NCI-H748 (cell line): Measurements from ENCODE around the gene EIF2S1.
A peak's percentile ranks its signal among the peaks of the same experiment; 100 is the strongest.
"Not testable (repeated sequence)": the region's sequence is repeated elsewhere in the genome, so short reads cannot be mapped to it uniquely, and the experiment has no call there.

ENCODE experiments used
- DNase-seq: peaks from one replicate; lab custom pipeline; 2025; ENCODE audit not compliant: unreplicated experiment; lab: John Stamatoyannopoulos, UW

Gene EIF2S1

DNA sequence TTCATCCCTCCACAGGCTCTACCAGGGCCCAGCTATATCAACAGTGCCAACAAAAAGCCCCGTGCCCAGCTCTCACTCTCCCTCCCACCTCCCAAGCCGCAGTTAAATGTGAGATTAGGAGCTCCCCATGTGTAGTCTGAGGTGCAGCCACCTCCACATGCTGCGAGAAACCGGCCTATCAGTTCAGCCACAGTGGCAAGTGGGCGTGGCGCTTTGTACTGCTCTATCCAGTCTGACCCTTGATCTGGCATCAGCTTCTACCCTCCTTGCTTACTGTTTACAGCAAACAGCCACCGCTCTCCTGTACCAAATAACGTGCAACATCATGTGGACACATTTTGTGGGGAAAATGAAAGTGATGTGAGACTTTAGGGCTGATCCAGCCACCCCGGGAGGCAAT lies 50.2 kb downstream of the EIF2S1 start:
- DNase-seq = no peak

DNA sequence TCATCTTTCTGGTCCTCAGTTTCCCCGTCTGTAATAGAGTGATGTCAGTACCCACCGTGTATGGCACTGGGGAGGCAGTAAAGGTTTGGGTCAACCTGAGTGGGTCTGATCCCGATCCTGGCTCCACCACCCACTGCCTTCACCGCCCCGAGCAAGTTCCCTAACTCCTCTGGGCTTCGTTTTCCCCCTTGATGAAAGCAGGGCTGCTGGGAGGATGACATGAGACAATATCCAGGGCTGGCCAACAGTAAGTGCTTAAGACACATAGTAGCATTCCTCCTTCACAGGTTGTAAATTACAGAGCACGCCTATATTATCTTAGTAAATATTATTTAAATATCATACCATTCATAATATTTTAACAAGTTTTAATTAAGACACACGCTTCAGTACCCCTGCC lies 51.2 kb downstream of the EIF2S1 start:
- peak; percentile 25 for DNase-seq

DNA sequence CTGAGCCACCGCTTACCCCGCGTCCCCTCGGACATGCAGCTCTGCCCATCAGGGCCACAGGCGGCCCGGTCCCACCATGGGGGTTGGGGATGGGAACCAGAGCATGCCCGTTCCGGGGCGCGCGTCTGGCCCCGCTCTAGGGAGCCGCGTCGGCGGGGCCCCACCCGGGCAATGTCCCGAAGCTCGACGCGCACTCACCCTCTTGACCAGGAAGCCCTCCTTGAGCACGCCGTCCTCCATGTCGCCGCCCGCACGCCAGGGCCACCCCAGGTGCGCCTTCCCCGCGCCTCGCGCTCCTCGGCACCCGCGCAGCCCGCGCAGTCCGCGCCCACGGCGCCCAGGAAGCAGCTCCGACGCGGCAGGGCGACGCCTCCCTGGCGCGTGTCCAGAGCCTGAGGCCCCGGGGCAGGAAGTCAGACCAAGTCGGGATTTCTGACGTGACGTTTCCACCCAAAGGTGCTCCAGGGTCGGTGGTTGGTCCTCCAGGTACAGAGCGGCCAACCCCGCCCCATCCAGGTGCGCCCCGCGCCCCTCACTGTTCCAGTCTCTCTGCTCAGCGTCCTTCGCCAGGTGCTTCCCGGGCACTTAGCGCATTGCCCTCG lies 51.8 kb downstream of the EIF2S1 start, which contains the start of gene PLEK2:
Gene PLEK2 (minus strand): TSS at position 346 of the 602 bp plus-strand sequence. CDS start 106 bp downstream, at position 240.
- peak; percentile 84 for DNase-seq

- no peak for DNase-seq
Observed at GRCh38 chr14:67413806-67414769, 54.0 kb downstream of the EIF2S1 start.

DNA sequence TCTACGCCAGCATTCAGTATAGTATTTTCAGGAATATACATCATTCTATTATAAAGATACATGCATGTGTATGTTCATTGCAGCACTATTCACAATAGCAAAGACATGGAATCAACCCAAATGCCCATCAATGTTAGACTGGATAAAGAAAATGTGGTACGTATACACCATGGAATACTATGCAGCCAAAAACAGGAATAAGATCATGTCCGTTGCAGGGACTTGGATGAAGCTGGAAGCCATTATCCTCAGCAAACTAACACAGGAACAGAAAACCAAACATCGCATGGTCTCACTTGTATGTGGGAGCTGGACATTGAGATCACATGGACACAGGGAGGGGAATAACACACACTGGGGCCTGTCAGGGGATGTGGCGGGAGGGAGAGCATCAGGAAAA lies 55.5 kb downstream of the EIF2S1 start:
- DNase-seq = not testable (repeated sequence)

DNA sequence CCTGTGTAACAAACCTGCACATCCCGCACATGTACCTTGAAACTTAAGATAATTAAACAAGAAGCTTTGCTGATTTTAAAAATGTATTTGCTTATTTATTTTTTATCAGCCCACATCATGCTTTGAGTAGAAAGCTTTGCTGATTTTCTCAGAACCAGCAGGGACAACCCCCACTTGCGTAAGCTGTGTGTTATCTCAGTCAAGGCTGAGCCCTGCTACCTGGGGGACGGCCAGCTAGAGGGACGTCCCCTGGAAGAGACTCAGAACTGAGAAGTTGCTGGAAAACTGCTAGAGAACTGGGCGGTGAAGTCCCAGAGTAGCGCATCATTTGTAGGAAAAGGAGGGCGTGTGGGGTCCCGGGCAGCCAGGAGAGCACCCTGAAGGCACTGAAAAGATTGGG lies 56.0 kb downstream of the EIF2S1 start:
- no peak for DNase-seq

DNA sequence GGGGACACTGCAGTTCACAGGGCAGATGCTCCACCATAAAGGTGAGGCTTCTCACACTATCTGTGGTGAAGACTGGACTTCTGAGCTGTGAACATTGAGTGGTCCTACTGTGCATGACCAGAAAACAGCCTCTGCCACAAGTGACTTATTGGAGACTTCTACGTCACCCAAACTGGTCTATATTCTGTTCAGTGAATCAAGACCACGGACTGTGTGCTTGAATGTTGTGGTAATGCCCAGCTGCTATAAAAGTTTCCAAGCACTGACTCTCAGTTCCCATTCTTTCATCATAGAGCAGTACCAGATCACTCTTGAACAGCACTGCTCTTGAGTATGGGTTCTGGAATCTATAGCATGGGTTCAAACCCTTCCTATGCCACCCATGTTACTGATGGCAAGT lies 56.7 kb downstream of the EIF2S1 start:
- DNase-seq = no peak

DNA sequence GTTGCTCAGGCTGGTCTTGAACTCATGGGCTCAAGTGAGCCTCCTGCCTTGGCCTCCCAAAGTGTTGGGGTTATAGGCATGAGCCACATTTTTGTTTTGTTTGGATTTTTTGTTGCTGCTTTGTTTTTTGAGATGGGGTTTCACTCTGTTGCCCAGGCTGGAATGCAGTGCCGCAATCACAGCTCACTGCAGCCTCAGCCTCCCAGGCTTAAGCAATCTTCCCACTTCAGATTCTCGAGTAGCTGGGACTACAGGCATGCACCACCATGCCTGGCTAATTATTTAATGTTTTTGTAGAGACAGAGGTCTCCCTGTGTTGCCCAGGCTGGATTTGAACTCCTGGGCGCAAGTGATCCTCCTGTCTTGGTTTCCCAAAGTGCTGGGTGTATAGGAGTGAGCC lies 57.5 kb downstream of the EIF2S1 start:
- no peak for DNase-seq

DNA sequence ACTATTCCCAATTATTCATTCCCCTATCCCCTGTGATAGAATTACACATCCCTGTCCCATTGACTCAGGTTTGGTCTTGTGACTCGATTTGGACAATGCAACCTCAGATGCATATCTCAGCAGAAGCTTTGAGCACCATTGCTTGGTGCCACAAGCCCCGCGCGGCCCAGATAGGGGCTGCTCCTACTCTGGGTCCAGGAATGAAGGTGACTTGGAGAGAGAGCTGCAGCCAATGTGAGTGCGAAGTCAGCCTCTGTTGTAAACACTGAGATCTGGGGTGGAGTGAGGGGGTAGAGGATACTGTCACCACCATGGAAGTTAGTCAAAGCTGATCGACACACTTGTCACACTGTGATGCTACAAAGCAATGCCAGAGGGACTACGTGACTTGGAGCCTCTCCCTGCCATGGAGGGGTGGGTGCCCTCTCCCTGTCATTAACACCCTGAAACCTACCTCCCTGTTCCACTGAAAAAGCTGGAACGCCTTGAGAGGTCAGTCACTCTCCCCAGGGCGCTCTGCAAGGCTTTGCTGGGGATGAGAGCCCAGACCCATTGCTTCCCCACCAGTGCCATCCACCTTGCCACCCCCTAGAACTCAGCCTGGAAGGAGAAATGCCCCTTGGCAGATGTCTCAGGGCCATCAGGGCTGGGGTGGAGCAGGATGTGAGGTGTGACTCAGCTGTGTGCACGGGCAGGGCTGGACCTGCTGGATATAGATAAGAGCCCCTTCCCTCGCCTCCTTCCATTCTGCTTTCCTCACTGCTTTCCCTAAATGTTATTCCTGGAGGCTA lies 58.5 kb downstream of the EIF2S1 start:
- DNase-seq = peak; percentile 37

- peak; percentile 49 for DNase-seq
Observed at GRCh38 chr14:67420102-67420739, 60.1 kb downstream of the EIF2S1 start.

GRCh38 chr14:67421356-67422224 lies 61.5 kb downstream of the EIF2S1 start:
- DNase-seq = no peak

GRCh38 chr14:67423424-67423823 lies 63.3 kb downstream of the EIF2S1 start:
- DNase-seq = no peak

DNA sequence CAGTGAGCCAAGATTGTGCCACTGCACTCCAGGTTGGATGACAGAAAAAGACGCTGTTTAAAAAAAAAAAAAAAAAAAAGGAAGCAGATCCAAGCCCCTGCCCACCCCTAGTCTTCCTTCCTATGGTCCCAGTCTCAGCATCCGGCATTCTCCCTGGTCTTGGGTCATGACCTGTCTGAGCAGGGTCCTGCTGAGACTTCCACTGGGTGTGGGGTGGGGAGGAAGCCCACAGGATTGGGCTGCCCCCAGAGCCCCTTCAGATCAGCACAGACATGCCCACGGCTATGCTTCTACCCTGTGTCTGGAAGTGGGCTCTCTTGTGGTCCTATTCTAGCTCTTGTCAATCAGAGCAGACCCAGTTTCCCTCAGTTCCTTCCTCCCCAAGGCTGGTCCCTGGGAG lies 64.4 kb downstream of the EIF2S1 start:
- DNase-seq = no peak

DNA sequence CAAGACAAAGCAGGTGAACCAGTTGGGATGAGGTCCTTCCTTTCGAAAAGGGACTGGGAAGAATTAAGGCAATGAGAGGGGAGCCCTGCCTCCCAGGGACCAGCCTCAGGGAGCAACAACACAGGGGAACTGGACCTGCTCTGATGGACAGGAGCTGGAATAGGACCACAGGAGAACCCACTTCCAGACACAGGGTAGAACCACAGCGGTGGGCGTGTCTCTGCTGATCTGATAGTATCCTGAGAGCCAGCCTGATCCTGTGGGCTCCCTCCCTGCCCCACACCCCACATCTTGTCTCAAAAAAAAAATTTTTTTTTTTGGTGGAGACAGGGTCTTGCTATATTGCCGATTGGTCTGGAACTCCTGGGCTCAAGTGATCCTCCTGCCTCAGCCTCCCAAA lies 65.5 kb downstream of the EIF2S1 start:
- DNase-seq = no peak

DNA sequence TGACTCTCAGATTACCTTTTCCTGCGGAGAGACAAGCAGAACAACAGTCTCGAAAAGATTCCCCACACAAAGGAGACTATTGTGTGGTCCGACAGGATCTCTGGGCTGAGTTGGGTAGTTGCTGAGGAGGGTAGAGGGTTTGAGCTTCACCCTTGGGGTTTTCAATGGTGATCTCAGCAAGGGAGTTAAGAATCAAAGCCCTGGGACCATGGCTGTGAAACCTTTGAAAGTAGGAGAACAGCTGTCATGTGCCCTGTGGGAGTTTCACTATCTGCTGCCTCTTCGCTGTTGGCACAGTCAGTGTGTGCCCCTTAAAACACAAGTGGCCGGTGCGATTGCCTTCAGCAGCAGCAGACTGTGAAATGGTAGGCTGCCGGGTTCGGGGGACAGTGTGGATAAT lies 66.0 kb downstream of the EIF2S1 start:
- no peak for DNase-seq

DNA sequence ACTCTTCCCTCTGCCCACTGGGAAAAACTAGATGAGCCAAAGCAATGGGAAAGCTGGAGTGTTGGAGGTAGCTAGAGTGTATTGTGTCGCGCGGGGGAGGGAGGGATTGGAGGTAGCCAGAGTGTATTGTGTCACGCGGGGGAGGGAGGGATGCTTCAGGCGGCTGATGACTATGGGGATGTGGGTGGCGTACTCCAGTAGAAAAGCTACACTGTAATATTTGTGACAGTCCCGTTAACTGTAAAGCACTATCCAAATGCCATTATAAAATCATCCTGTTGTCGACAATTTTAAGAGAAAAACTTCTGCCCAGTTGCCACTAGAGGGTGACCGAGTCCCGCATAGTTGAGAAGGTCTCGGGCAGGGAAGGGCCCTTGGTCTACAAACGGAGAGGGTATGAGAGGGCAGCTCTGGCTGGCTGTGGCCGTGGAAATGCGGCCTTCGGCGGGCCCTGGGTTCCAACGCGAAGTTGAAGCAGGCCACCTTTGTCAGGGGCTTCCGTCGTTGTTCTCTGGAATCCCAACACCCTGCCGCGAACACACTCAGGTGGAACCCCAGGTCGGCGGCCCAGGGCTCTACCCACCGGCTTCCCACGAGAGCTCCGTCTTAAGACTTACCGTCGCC lies 67.0 kb downstream of the EIF2S1 start:
- DNase-seq = peak; percentile 72

DNA sequence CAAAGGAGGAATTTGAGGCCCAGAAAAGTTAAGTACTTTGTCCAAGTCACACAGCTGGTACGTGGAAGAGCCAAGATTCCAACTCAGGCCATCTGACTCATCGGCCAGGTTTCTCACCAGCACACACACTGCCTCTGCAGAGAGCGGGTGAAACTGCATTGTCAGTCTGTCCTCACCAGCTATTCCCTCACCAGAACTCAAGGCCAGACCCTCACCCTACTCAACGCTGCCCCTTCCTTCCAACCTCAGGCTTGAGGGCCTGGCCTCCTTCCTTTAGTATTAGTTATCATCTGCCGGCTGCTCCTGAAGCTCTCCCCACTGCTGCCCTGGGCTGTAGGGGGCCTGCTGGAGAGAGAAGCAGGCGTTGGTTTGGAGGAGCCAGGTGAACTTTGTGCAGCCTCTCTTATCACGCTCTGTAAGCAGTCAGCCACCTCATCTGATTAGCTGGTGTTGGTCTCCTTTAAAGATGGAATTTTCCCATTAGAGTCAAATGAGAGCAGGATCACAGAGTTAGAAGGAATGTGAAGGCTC lies 68.4 kb downstream of the EIF2S1 start:
- DNase-seq = no peak

GRCh38 chr14:67429510-67430205 lies 69.5 kb downstream of the EIF2S1 start:
- DNase-seq = no peak
